Left kidney (tissue), 2 donors: ENCODE data around the gene COMMD7. TPM values are rescaled to one million over a fixed set of nuclear protein-coding genes. Genes with fewer than 3 reads are reported as not detected.
"Not testable (repeated sequence)": the region's sequence is repeated elsewhere in the genome, so short reads cannot be mapped to it uniquely, and the experiment has no call there.

Experiments used
- DNase-seq: peaks from one replicate; pipeline ENCODE4 v3.0.0-alpha.2; 2013
- polyA plus RNA-seq: library from polyadenylated mRNA; unstranded; fragments of 120-200 nt; gene quantifications from one replicate; pipeline ENCODE4 v1.2.1, GENCODE V29; 2013; ENCODE audit not compliant: insufficient read length

The COMMD7 gene
- polyA plus RNA-seq, 1 donor = 69.3 TPM

DNA sequence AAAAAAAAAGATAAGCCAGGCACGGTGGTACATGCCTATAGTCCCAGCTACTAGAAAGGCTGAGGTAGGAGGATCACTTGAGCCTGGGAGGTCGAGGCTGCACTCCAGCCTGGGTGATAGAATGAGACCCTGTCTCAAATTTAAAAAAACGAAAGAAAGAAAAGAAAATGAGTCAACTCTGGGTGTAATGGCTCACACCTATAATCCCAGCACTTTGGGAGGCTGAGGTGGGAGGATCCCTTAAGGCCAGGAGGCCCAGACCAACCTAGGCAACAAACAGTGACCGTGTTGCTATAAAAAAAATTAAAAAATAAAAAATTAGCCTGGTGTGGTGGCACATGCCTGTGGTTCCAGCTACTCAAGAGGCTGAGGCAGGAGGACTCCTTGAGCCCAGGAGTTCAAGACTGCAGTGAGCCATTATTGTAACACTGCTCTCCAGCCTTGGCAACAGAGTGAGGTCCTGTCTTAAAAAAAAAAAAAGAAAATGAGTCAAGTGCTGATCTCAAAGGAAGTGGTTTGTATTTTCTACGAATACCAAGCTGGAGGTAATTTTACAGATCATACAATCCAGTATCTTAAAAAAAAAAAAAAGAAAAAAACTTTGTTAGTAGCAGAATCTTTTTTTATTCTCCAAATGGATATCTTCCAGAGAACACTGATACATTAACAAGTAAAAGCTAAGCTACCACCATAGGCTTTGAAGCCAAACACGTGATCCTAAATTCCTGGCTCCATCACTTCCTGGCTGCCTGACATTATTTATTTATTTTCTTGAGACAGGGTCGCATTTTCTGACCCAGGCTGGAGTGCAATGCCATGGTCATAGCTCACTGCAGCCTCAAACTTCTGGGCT lies 5.7 kb downstream of the COMMD7 start:
- no peak for DNase-seq

DNA sequence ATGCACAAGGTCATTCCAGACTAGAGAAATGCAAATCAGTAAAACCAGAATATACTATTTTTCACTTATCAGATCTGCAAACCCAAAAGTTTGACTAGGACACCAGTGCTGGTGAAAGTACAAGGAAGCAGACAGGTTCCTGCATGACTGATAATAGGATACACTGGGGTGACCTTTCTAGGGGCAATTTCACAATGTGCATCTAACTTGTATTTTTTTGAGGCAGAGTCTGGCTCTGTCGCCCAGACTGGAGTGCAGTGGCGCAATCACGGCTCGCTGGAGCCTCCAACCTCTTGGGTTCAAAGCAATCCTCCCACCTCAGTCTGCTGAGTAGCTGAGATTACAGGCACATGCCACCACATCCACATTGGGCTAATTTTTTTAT lies 11.4 kb downstream of the COMMD7 start:
- no peak for DNase-seq

DNA sequence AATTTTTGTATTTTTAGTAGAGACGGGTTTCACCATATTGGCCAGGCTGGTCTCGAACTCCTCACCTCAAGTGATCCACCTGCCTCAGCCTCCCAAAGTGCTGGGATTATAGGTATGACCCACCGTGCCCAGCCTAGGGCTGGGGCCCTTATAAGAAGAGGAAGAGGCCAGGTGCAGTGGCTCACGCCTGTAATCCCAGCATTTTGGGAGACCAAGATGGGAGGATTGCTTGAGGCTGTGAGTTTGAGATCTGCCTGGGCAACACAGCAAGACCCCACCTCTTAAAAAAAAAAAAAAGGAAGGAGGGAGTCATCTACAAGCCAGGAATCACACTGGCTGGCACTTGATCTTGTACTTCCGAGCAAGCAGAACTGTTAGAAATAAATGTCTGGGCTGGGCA lies 13.9 kb downstream of the COMMD7 start:
- DNase-seq = not testable (repeated sequence)

DNA sequence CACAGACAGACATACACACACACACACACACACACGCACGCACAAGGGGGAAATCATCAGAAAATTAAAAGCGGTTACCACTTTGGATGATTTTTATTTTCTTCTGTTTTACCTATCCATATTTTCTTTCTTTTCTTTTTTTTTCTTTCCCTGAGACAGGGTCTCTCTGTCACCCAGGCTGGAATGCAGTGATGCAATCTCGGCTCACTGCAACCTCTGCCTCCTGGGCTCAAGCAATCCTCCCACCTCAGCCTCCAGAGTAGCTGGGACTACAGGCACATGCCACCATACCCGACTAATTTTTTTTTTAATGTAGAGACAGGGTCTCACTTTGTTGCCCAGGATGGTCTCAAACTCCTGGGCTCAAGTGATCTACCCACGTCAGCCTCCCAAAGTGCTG lies 14.8 kb downstream of the COMMD7 start:
- not testable (repeated sequence) for DNase-seq

DNA sequence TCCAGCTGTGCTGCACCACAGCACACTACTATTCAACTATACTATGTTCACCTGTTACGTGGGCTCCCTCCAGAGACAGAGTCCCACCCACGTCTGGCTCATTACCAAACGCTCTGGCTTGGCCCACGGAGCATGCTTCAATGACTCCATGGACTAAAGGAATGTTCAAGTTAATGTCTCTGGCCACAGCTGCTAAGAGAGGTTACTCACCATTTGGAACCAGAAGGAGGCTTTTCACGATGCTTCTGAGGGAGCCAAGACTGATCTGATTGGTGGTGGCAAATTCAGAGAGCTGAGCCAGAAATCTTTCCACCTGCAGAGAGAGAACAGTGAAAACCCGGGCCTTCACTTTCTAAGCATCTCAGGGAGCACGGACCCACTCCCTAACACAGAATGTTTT lies 15.6 kb downstream of the COMMD7 start:
- DNase-seq = no peak

DNA sequence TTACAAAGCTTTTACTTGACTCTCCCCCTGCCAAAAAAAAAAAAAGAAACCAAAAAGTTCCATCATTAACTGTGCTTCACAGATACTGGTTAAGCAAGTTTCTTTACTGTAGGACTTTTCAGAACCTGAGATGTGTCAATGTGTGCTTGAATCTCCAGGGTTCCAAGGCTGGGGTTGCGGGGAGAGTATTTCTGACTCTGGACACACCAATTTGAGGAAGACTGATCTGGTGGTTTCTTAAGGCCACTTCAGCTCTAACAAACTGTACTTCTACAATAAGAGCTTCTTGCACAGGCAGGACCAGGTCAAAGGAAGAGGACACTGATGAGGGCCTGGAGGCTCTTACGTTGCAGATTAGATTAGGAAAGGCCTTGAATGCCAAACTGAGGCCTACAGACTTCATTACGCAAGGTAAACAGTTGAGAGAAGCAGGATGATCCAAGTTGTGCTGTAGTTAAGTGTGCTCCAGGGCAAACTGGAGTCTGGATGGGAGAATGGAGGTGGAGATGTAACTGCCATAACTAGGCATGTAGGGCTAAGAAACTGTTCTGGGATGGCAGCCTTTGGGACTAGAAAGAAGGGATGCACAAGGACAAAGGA lies 24.4 kb downstream of the COMMD7 start:
- DNase-seq = no peak

DNA sequence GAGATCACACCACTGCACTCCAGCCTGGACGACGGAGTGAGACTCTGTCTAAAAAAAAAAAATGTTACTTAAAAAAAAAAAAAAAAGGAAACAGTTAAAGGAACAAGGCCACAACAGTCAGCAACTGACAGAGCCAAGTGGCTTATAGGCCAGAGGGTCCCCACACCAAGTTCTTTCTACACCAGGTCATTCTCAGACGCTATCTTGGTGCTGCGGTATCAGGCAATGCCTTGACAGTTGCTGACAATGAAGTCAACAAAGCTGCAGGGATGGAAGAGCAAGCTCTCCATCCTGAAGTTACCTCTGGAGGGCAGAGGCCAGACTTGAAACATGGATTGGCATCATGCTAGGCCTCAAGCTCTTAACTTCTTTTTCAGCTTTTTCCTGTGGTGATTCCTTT lies 31.9 kb downstream of the COMMD7 start:
- DNase-seq = no peak

DNA sequence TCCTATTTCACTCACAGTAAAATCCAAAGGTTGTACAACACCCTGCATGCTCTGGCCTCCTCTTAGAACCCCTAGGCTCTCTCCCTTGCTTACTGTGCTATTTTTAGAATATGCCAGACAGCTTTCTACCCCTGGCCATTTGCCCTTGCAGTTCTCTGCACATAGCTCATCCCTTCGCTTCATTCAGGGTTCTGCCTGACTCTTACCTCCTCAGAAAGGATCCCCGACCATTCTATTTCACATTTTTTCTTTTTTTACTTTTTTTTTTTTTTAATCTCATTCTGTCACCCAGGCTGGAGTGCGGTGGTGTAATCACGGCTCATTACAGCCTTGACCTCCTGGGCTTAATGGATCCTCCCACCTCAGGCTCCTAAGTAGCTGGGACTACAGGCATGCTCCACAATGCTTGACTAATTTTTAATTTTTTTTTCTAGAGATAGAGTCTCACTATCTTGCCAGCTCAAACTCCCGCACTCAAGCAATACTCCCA lies 33.6 kb downstream of the COMMD7 start:
- no peak for DNase-seq

DNA sequence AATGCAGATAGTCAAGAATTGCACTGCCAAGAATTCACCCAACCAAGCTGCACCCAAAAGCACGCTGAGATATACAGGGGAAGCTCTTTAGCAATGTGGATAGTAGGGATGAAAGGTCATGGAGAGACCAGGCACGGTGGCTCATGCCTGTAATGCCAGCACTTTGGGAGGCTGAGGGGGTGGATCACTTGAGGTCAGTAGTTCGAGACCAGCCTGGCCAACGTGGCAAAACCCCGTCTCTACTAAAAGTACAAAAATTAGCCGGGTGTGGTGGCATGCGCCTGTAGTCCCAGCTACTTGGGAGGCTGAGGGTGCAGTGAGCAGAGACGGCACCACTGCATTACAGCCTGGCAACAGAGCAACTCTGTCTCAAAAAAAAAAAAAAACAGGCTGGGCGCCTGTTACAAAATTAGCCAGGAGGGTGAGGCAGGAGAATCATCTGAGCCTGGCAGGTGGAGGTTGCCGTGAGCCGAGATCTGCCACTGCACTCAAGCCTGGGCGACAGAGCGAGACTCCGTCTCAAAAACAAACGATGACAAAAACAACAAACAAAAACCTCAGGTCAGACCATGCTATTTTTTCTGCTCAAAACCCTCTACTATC lies 34.1 kb downstream of the COMMD7 start:
- DNase-seq = not testable (repeated sequence)

DNA sequence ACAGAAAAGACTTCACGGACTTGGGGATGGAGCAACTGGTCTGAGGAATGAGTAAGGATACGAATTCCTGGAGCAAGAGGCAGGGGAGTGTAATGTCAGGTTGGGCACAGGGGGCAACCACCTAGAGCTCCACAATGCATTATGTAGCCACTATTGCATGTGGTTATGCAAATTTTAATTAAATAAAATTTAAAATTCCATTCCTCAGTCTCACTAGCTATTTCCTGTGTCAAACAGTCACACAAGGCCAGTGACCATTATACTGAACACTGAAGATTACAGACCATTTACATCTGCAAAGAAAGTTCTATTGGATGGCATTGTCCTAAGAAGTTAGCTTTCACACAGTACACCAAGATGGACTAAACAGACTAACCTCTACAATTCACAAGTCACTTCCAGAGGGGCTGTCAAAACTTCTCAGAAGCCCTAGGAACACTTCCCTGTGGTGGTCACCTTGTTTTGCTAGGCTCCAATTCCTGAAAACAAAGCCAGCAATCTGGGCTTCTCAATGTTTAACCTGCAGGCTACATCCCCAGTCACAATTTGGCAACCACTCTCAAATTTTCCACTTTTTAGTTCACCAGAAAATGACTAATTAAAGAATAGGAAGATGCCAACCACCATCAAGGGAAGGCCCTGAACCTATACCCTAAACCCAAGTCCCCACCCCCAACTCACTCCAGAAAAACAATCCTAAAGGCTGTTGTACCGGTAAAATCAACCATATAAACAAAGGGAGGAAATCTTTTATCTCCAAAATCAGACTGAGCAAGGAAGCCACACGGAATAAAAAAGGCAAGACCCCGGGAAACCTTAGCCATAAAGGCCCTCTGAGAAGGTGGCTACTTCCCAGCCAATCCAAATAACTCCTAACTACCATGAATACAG lies 35.3 kb downstream of the COMMD7 start:
- DNase-seq = no peak

DNA sequence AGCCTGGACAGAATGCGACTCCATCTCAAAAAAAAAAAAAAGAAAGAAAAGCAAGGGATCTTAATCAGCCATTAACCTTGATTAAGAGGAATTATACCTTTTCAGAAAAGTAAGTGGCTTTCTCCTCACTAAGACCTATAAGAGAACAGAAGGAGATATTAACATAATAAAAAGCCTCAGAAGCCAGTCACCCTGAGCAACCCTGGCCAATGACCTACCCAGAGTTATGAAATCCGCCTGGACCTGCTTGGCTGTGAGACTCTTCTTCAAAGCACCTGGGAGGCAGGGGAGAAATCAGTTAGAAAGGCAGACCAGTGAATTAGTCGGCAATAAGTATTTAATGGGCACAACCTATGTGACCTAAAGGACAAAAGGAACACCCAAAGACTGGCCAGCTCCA lies 36.8 kb downstream of the COMMD7 start:
- no peak for DNase-seq

DNA sequence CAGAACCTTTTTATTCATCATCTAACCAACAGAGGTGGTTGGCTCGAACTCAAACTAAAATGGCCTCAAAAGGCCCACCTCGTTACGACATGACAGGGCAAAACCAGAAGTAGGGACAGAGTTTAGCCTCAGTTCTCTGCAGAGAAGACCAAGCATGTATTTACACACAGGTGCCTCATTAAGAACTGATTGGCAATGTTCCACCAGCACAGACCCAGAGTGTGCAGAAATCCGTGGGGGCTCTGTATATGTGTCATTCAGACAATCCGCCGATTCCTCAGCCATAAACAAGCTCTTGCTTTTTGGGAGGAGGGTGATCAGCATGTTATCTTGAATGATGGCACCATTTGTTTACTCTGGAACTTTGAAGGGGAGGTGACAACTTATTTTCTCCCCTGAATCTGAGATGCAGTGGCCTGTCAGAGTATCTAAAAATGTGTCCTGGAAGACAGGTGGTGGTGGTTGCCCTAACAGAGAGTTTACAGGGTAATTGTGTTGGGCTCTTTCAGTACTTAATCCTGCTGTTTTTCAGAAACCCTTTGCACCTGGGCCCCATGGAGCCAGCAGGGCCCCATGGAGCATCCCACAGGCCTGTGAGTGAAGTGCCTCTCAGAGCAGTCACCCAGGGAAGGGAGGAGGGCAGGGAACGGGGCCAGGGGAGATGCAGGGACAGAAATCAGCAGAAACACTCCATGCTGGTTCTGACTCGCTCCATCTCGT lies 40.4 kb downstream of the COMMD7 start:
- DNase-seq = no peak

DNA sequence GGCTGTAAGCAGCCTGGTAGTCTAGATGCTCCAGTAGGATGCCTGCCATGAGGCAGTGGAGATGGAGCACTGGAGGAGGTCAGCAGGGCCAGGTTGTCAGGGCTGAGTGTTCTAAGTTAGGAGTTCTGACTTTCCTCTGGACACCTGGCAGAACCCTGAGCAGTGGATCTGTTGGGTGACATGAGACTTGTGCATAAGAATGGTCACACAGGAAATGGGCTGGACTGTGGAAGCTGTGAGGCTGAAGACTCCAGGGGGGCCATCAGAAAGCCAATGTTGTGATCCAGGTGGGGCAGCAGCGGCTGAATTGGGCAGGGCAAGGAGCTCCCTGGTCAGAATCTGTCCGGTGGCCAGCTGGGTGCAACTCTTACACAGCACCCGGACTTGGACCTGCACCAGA lies 45.7 kb downstream of the COMMD7 start:
- no peak for DNase-seq

DNA sequence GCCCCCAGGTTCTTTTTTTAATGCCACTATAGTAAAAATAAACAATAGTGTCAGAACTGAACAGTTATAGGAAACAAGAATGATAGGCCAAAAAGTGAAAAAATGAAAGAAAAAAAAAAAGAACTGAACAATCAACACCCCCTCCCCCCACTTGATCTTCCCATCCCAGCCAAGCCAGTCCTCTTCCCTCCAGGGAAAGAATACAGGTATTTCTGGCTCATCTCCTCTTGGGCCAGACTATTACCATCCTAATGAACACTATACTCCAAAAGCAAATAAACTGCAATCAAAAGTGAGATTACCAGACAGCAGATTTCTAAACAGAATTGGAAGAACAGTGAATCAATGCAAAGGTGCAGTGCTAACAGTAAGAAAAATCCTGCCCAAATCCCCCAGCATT lies 48.2 kb downstream of the COMMD7 start:
- no peak for DNase-seq

DNA sequence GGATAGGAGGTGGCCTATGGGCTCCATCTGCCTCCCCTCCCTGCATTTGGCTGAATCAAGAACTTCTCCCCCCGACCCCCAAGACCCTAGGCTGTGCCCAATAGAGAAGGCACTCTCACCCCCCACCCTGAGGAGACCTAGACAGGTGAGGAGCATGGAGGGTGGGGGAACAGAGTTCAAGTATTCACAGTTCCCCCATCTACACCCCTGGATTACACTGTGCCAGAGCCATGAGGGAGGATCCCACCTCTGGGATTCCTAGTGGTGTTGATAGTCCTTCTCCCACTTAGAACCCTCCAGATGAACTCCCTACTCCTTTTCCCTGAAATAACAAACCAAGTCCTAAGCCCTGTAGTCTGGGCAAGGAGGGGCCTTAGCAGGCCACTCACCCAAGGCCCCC lies 54.3 kb downstream of the COMMD7 start:
- DNase-seq = not testable (repeated sequence)

DNA sequence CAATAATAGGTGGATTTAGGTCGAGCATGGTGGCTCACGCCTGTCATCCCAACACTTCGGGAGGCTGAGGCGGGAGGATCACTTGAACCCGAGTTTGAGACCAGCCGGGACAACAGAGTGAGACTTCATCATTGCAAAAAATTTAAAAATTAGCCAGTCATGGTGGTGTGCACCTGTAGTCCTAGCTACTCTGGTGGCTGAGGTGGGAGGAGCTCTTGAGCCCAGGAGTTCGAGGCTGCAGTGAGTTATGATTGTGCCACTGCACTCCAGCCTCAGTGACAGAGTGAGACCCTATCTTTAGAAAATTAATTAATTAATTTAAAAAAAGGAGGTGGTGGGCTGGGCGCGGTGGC lies 56.1 kb downstream of the COMMD7 start:
- no peak for DNase-seq

DNA sequence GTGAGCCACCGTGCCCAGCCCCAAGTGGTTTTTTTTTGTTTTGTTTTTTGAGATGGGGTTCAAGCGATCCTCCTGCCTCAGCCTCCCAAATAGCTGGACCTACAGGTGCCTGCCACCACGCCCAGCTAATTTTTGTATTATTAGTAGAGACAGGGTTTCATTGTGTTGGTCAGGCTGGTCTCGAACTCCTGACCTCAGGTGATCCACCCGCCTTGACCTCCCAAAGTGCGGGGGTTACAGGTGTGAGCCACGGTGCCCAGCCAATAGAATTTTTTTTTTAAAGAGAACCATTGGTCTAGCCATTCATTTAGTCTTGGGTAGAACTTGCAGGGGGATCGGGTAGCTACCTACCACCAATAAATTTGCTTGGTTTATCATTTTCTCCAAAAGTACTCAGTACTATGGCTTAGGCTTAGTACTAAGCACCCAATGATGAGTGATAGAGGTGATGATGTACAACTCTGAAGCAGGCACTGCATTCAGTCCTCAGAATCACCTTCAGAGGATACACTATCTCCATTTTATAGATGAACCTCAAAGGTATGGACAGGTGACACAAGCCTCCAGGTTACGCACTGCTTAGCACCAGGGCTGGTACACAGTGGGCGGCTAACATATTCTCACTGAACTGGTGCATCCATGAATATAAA lies 56.6 kb downstream of the COMMD7 start:
- no peak for DNase-seq

DNA sequence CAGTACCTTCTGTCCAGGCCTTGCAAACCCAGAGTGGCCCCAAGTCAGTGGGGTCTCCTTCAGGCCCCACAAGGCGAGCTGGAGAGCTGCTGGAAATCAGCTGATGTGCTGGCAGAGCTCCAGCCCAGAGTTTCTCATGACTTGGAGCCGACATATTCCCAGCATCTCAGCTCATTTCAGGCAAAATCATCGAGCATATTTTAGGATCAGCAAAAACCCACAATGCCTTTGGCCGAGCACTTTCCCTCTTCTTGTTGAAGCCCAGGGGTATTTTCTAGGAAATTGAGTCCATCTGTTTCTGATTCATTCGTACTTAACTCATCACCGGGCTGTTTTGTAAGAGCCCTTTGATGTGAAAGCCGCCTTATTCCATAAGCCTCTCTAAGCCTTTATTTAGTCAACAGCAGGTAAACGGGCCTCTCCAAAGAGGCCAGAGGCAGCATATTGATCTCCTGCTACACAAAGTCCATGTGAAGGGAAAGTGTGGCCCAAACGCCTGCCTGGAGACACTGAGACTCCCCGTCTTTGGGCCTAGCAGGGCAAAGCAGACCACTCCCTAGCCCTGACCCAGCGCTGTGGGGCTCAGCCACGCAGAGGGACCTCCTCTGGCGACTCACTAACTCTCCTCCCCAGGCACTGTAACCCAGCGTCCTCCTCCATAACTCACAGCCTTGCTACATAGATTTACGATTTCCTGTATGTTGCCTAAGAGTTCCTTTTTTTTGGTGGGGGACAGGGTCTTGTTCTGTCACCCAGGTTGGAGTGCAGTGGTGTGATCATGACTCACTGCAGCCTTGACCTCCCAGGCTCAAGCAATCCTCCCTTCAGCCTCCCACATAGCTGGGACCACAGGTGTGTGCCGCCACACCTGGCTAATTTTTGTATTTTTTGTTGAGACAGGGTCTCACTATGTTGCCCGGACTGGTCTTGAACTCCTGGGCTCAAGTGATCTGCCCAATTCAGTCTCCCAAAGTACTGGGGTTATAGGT lies 57.4 kb downstream of the COMMD7 start:
- no peak for DNase-seq

DNA sequence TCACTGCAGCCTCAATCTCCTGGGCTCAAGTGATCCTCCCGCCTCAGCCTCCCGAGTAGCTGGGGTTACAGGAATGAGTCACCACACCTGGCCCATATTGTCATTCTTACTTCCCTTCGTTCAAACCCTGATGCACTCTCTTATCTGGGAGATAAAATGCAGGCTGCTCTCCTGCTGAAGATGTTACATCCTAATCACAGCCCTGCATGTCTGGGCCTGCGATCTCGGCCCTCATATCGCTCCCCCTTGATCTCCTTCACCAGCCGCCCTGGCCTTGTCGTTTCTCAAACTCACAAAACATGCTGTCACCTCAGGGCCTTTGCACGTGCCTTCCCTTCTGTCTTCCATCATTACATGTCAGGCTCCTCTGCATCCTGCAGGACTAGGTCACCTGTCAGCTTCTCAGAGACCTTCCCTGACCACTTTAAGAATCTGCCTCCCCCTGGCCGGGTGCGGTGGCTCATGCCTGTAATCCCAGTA lies 60.7 kb downstream of the COMMD7 start:
- no peak for DNase-seq
